ENCODE results near the gene GAS2L3.
"Not testable (repeated sequence)": the region's sequence is repeated elsewhere in the genome, so short reads cannot be mapped to it uniquely, and the experiment has no call there.

GAS2L3 gene

DNA sequence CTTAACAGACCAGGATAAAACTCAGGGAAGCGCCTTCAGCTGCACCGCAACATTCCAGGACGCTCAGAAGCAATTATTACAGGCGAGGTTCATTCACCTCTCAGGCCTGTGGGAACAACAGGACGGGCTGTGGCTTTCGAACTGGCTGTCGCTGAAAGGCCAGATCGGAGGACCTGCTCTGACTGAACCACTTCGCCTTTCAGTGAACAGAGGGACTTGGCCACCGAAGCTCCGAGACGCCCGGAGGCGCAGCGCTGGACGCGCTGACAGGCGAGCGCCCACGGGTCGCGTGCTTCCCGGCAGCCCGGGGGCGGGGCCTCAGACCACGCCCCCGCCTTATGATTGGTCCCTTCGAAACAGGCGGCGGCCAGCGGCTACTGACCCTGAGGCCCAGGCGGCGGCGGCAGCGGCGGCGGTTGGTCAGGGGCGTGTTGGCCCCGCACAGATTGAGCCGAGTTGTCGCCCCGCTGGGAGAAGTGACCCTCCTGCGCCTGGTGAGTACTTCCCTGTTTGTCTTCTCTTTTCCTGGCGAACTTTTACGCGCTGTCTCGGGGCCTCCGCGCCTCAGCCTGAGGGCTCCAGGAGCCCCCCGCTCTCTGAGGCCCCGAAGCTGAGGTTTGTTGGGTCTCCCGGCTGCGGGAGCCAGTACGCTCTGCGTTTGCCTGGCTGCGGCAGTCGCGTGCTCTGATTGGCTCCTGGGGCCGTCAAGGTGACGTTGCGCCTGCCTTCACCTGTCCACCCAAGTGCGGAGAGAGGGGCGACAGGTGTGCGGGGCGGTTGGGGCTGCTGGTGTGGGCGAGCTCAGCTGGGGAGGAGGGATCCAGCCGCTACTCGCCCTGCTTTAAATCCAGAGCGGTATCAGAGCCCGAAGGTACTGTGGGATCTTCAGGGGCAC is at the start of gene GAS2L3:
TSS of gene GAS2L3 (plus strand) at position 393 of the 895 bp plus-strand sequence. CDS start 21,221 bp downstream, outside the sequence.
- DNase-seq (ENCODE audit: low read depth): peak; percentile 16

DNA sequence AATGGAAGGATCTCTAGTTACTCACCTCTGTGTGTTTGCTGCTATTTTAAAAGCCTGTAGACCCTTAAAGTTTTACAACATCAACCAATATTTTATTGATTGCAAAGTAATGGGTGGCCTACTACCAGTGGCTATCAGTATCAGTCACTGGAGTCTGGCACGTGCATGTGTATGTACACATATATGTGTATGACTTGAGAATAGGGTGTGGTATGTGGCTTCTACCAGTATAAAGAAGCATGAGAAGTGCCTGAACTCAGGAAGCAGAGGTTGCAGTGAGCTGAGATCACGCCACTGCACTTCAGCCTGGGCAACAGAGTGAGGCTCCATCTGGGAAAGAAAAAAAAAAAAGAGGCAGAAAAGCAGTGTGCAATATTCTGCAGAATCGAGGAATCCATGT is 45.5 kb upstream of the GAS2L3 start:
- DNase-seq (ENCODE audit: low read depth): no peak

- no peak for DNase-seq (ENCODE audit: low read depth)
These were observed 44.9 kb upstream of the GAS2L3 start for GRCh38 chr12:100528471-100529127.

DNA sequence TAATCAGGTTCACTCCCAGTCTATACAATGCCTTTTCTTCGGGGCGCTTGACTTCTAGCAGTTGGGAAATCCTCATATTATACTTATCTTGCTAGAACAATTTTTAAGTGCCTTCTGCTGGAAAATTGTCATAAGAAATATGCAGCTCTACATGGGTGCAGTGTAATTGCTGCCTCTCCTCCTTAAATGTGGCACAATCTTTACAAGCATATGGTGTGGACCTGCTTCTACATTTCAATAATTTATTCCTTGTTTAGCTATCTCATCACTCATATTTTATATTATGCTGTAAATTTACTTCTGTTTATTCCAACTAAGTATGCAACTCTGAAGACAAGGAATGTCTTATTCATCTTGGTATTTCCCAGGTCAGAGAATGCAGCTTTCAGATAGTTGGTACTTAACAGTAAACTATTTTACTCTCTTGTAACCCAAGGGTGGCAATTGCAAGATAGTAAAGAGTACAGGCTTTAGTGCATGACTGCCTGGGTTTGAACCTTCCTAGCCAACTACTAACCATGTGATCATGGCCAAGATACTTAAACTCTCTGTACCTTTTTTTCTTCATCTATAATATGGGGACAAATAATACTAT is 43.6 kb upstream of the GAS2L3 start:
- no peak for DNase-seq (ENCODE audit: low read depth)

DNA sequence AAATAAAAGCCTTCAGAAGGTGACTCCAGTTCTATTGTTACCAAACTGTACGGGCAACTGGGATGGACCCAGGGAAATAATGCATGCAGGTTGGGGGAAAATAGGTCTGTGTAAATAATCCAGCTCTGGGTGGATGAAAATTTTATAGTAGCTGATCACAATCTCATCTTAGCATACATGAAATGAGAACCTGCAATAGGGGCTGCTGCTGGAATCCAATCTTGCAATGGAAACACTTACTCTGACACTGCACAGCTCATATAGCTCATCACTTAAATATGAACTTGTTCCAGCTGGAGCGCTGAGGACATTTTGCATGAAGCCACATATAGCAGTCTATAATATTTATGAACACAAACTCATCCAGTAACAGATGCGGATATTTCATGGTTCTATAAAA is 40.1 kb upstream of the GAS2L3 start:
- DNase-seq (ENCODE audit: low read depth): no peak

DNA sequence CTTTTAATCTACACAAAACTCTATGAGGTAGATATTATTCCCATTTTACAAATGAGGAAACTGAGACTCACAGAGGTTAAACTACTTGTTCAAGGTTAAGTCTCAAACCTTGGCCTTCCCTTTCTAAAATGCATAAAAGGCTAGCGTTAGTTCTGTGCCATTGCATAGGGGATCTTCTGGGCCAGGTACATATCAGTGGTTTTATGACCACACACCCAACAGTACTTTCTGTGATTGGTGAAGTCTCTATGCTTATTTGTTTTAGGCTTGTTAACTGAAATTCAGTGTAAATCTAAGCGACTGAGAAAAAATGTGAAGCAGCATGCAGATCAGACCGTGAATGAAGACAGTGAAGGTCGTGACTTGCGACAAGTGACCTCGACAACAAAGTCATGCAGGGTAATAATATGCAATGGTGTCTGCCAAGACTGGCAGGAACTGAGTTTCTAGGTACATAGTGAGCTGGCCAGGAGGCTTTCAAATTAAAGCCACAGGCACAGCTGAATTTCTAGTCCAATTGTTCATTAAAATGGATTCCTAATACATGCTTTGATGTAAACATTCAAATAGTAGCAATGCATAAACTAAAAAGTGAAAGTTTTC is 38.8 kb upstream of the GAS2L3 start:
- DNase-seq (ENCODE audit: low read depth): no peak

DNA sequence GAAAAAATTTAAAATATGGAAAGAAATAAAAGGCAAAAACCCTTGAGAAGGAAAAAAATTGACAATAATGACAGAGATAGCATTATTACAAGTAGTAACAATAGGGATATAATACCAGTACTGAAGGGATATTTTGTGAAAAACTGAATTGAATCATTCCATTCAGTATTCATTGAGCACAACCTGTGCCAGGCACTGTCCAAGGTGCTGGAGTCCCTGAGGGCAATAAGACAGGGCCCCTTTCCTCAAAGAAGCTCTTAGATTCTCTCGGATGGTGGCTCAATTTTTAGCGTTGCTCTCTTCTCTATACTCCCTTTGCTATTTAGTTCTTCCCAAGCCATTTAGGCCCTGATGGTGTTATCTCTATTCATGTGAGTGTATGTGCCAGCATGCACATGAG is 34.3 kb upstream of the GAS2L3 start:
- DNase-seq (ENCODE audit: low read depth): no peak

DNA sequence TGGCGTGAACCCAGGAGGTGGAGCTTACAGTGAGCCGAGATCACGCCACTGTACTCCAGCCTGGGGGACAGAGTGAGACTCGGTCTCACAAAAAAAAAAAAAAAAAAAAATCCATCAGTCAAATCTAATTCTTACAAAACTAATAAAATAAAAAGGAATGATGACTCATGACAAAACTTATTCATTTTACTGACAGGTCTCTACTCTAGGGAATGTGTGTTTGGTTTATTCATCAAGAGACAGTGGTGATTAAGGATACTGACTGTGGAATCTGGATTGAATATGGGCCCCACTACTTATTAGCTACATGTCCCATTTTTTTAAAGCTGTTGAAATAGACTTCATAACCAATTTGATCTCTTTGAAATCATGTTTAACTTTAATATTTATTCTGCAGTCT is 29.3 kb upstream of the GAS2L3 start:
- no peak for DNase-seq (ENCODE audit: low read depth)

- no peak for DNase-seq (ENCODE audit: low read depth)
These were observed 28.4 kb upstream of the GAS2L3 start for GRCh38 chr12:100545092-100545491.

- DNase-seq (ENCODE audit: low read depth): no peak
These were observed 19.5 kb upstream of the GAS2L3 start for GRCh38 chr12:100553936-100554335.

- no peak for DNase-seq (ENCODE audit: low read depth)
These were observed 18.8 kb upstream of the GAS2L3 start for GRCh38 chr12:100554608-100555077.

DNA sequence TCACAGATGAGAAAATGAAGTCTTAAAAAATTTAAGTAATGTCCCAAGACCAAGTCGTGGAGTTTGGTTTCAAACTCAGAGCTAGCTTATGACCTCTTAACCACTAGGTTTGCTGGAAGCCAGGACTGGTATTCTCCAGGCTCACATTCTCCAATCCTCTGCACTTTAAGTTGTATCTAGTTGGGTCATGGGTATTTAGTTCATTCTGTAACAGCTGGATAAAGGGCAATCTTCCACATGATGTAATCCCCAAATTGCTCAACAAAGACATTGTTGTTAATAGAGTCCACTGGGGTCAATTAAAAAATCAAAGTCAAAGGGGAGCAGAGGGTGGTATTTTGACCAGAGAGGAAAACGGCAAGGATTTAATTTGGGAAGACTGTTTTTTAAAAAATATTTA is 17.8 kb upstream of the GAS2L3 start:
- no peak for DNase-seq (ENCODE audit: low read depth)

GRCh38 chr12:100557357-100557756 is 16.1 kb upstream of the GAS2L3 start:
- DNase-seq (ENCODE audit: low read depth): no peak

GRCh38 chr12:100559261-100559660 is 14.2 kb upstream of the GAS2L3 start:
- not testable (repeated sequence) for DNase-seq (ENCODE audit: low read depth)

GRCh38 chr12:100564090-100564489 is 9.4 kb upstream of the GAS2L3 start:
- DNase-seq (ENCODE audit: low read depth): no peak

GRCh38 chr12:100564905-100565467 is 8.5 kb upstream of the GAS2L3 start:
- DNase-seq (ENCODE audit: low read depth): no peak

DNA sequence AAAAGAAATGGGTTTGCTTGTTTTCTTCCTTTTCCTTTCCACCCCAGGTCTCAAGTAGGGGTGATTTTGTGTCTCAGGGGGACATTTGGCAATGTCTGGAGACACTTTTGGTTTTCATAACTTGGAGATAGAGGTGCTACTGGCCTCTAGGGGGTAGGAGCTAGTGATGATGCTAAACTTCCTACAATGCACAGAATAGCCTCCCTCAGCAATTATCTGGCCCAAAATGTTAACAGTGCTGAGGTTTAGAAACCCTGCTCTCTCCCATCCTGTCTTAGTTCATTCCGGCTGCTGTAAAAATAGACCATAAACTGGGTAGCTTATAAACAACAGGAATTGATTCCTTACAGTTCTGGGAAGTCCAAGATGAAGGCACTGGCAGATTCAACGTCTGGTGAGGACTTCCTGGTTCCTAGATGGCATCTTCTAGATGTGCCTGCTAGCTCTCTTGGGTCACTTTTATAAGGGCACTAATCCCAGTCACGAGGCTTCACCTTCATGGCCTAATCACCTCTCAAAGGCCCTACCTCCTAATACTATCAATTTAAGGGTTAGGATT is 7.4 kb upstream of the GAS2L3 start:
- no peak for DNase-seq (ENCODE audit: low read depth)

DNA sequence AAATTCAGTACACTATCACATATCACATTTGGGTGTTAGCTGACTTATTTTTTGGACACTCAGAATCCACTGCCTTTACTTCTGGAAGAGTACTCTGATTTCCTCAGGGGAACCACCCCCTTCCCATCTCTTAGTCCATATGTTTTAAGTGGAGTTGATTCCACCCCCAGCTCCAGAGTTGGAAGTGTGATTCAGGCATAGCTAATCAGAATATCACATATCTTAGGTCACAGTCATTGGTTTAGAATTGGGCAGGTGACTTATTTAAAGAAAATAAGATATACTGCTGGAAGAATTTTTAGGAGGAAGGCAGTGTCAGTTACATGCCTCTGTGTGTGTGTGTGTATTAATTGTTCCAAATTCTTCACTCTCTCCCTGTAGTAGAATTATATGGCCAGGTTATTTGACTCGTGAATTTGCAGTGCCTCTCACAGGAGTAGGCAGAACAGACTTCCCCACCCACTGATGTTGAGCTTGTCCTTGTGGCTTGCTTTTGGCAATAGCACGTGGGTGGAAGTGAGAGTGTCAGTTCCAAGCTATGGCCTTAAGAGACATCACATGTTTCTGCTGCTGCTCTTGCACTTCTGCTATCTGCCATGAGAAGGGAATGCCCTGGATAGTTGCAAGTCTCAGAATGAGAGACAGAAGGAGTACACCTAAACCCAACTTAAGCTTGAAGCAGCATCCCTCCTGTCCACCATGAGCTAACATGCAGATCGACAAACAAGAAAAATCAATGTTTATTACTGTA is 6.4 kb upstream of the GAS2L3 start:
- DNase-seq (ENCODE audit: low read depth): no peak

DNA sequence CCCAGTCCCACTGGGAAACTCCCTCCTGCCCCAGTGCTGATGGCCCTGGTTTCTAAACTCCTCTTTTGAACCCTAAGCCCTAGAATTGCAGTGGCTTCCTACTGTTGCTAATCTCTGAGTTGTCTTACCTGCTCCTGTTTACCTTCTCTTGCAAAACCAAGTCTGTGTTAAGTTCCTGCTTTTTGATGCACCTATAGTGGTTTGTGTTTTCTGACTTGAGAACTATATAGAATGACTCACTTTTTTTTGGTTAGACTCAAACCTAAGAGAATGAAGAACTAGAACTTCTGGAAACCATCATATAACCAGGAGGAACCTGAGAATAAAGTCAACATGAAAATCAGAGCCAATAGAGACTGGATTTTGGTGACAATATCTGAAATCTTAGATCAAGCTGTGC is 5.5 kb upstream of the GAS2L3 start:
- DNase-seq (ENCODE audit: low read depth): no peak

DNA sequence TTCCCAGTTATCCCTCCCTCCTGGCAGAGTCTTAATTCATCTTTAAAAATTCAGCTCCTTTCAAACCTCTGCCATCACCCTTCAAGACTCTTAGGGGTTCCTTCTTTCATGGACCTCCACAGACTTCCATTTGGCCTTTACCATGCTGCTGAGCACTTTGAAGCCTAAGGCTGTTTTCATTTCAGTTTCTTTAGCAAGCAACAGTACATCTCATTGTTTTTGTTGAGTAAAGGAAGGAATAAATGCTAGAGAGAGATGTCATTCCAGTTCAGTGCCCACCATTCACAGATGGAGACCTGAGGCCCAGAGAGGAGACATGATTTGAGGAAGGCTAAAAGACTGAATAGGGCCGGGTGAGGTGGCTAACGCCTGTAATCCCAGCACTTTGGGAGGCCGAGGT is 1.3 kb upstream of the GAS2L3 start:
- no peak for DNase-seq (ENCODE audit: low read depth)
